HG03175 (cell line): ENCODE measurements around the gene EDRF1.
"Not testable (repeated sequence)": the region's sequence is repeated elsewhere in the genome, so short reads cannot be mapped to it uniquely, and the experiment has no call there.

Source experiments
- ATAC-seq: cut with Tn5 transposase; IDR thresholded peaks from one replicate; pipeline ENCODE4 v1.9.1; 2021; ENCODE audit warnings: mild to moderate bottlenecking, moderate library complexity; ENCODE audit not compliant: unreplicated experiment

Gene EDRF1

GRCh38 chr10:125708971-125709503 lies 10.5 kb upstream of the EDRF1 start:
- ATAC-seq = peak; percentile 50

DNA sequence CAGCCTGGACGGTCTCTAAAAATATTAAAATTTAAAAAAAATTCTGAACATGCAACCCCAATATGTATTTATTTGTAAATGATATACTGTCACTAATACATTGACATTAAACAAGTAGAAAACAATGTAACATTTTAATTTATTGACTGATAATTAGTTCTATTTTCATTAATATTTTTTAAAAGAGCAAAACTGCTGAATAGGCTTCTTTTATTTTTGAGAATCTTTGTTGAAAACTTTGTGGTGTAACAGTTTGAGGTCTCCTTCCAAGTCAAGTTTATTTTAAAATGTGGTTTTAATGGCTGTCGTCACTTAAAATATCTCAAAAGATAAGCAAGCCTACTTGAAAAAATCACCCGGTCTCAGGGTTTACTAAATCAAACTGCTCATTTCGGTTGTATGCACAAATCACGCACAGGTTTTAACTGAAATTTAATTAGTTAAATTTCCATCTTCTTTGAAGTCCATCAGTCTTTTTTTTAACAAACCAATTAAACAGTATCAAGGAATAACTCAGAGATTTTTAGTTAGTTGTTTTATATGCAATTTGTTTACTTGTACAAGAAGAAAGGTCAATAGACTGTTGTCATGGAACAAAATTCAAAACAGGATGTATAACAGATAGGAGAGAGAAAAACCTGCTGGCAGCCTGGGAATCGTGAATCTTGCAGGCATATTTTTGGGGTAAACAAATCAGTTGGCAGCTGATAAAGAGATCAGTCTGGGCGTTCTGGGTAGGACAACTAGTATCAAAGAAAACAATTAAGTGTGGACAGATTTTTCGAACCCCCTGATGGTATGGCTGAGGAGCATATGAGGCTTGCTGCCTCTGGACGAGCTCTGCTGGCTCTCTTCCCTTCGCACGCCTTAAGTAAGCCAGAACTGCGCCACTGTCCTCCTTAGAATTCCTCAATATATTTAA lies 9.7 kb upstream of the EDRF1 start:
- no peak for ATAC-seq

- ATAC-seq = no peak
Observed at GRCh38 chr10:125711110-125711750, 8.3 kb upstream of the EDRF1 start.

DNA sequence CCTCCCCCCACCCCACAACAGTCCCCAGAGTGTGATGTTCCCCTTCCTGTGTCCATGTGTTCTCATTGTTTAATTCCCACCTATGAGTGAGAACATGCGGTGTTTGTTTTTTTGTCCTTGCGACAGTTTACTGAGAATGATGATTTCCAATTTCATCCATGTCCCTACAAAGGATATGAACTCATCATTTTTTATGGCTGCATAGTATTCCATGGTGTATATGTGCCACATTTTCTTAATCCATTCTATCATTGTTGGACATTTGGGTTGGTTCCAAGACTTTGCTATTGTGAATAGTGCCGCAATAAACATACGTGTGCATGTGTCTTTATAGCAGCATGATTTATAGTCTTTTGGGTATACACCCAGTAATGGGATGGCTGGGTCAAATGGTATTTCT lies 4.8 kb upstream of the EDRF1 start:
- ATAC-seq = not testable (repeated sequence)

- no peak for ATAC-seq
Observed at GRCh38 chr10:125720002-125720382, 483 bp downstream of the EDRF1 start.

- peak; percentile 47 for ATAC-seq
Observed at GRCh38 chr10:125721035-125721434, 1.5 kb downstream of the EDRF1 start.

- ATAC-seq = no peak
Observed at GRCh38 chr10:125722811-125723210, 3.3 kb downstream of the EDRF1 start.

GRCh38 chr10:125726914-125727313 lies 7.4 kb downstream of the EDRF1 start:
- ATAC-seq = no peak

DNA sequence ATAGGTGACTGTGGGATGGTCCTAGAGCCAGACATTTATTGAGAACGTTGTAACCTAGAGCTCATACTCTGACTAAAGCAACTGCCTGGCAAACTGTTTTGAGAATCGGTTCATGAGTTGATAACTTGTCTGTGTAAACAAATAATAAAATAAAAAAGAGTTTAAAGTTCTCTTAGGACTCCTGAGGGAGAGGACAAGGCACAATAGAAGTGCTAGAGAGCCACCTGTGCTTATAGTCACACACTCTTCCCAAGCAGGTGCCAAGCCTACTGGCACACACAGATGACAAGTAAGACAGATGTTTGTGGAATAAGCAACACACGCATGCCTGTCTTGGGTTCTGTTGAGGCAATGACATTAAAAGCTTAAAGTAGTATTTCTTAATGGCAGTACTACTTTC lies 7.9 kb downstream of the EDRF1 start:
- ATAC-seq = no peak

DNA sequence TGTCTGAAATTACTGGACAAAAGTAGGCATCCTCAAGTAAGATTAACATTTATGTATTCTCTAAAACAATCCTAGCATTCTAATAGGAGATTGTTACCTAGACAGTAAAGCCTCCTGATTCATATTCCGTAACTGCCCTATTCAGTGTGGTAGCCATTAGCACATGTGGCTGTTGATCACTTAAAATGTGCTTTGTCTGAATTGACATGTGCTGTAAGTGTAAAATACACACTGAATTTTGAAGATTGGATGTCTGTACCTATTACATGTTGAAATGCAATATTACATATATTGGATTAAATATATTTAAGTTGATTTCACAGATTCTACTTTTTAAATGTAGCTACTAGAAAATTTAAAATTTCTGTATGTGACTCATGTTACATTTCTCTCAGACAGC lies 14.6 kb downstream of the EDRF1 start:
- ATAC-seq = no peak

DNA sequence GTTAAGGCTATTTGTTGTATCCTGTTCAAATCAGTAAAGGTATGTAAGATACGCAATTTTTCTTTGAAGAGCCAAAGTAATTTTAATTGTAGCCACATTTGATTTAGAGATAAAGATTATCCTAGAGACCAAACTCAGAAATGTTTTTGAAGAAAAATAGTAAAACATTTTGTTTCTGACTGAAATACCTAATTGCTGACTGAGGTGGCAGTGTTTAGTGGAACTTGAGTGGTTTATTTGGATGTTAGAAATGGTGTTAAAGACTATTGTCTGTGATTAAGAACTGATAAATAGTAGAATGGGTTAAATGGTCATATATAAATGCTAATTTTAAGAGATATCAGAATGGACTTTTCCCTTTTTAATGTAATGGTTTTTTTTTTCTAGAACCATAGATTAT lies 15.3 kb downstream of the EDRF1 start:
- no peak for ATAC-seq

DNA sequence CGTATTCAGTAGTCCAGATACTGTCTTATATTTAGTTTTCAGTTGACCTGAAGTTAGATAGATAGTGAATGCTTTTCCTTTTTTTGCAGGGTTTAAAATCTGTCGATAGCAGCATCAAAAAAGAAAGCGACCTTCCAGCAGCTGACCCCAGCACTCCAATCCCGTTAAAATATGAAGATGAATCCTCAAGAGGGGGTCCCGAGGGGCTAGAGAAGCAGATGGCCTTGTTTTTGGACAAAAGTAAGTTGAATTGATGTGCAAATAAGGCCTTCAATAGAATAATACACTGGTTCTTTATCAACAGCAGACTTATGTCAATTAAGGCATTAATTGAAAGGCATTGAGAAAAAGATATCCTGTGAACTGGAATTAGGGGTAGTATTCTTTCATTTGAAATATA lies 18.7 kb downstream of the EDRF1 start:
- no peak for ATAC-seq

GRCh38 chr10:125739994-125740679 lies 20.6 kb downstream of the EDRF1 start:
- no peak for ATAC-seq

GRCh38 chr10:125742465-125742864 lies 23.0 kb downstream of the EDRF1 start:
- ATAC-seq = no peak

GRCh38 chr10:125744909-125745308 lies 25.4 kb downstream of the EDRF1 start:
- ATAC-seq = no peak

DNA sequence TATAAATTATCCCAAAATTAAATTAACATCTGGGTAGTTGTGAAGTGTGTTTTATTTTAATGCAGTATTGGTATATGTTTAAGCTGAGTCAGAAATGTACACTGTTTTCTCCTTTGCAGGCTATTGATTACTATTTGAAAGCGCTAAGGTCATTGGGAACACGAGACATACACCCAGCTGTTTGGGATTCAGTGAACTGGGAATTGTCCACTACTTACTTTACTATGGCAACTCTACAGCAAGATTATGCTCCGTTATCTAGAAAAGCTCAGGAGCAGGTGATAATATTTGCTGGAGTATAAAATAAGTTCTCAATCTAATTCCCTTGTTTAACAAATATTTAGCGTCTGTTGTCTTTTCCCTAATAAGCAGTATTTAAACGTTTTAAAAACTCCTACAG lies 27.9 kb downstream of the EDRF1 start:
- no peak for ATAC-seq

DNA sequence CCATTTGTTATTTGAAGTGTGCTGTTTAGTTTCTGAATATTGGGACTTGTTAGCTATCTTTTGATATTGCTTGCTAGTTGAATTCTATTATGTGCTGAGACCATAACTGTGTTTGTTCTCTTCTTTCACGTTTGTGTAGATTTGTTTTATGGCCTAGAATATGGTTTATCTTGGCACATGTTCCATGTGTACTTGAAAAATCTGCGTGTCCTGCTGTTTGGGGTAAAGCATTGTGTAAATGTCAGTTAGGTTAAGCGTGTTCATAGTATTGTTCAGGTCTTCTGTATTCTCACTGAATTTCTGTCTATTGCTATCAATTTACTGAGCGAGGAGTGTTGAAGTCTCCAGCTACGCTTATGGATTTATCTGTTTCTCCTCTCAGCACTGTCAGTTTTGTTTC lies 36.7 kb downstream of the EDRF1 start:
- no peak for ATAC-seq

DNA sequence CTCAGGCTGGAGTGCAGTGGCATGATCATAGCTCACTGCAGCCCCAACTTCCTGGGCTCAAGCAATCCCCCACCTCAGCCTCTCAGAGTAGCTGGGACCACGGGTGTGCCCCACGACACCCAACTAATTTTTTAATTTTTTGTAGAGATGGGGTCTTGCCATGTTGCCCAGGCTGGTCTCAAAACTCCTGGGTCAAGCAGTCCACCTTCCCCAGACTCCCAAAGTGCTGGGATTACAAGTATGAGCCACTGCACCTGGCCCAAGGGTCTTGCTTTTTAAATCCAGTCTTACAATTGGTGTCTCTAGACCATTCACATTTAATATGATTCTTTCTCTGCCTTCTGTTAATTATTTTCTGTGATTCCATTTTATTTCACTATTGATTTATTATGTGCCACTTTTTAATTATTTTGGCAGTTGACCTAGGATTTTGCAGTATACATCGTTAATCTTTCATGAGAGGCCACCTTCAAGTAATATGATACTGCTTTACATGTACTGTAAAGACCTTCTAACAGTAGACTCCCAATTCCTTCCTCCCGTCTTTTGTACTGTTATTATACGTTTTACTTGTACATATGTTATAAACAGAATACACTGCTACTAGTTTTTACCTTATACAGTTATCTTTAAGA lies 37.5 kb downstream of the EDRF1 start:
- ATAC-seq = no peak

GRCh38 chr10:125757742-125758141 lies 38.2 kb downstream of the EDRF1 start:
- ATAC-seq = no peak

DNA sequence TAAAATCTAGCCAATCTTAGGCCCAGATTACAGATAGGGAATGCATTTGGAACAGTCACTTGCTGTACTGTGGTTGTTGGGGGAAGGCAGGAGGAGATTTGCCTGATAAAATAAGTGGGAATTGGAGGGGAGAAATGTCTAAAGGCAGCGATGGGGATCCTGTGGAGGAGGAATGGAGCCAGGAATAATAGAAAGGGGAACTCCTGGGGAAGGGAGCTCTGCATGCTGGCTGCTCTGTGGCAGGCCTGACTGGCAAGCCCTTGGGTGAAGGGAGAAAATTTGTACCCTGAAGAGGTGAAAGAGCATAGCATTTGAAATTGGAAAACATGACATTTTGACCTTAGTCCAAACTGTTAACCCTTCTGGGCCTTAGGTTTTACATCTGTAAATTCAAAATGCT lies 42.5 kb downstream of the EDRF1 start:
- ATAC-seq = no peak
